ENCODE data around the gene SLC22A16. TPM values are rescaled to one million over a fixed set of nuclear protein-coding genes. Genes with fewer than 3 reads are reported as not detected.

SLC22A16 gene
- total RNA-seq, 1 experiment from 2014 or later = not detected

DNA sequence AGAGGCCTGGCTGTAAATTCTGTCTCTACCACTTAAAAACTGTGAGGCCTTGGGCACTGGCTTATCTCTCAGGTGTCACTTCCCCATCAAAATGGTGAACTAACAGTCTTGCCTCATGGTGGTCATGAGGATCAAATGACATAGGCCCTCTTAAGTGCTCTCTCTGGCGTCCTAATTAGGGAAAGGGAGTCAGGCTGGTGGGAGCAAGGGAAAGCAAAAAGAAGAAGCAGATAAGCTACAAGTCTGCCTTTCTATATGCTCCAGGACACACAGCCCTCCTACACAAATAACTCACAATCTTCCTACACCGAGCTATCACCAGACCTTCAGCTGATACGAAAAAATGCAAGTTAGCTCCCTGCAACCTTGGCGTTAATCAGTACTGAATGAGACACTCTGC lies 19.5 kb upstream of the SLC22A16 start (continued):
- TF ChIP-seq, protein P1, sequence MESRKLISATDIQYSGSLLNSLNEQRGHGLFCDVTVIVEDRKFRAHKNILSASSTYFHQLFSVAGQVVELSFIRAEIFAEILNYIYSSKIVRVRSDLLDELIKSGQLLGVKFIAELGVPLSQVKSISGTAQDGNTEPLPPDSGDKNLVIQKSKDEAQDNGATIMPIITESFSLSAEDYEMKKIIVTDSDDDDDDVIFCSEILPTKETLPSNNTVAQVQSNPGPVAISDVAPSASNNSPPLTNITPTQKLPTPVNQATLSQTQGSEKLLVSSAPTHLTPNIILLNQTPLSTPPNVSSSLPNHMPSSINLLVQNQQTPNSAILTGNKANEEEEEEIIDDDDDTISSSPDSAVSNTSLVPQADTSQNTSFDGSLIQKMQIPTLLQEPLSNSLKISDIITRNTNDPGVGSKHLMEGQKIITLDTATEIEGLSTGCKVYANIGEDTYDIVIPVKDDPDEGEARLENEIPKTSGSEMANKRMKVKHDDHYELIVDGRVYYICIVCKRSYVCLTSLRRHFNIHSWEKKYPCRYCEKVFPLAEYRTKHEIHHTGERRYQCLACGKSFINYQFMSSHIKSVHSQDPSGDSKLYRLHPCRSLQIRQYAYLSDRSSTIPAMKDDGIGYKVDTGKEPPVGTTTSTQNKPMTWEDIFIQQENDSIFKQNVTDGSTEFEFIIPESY (IDR thresholded peaks at IDR 0.05; ENCODE audit: extremely low read depth, insufficient replicate concordance, low read length) = no peak
- no peak for TF ChIP-seq ZNF274 (IDR thresholded peaks at IDR 0.05; ENCODE audit: low read depth, low read length)
- TF ChIP-seq, protein P2, sequence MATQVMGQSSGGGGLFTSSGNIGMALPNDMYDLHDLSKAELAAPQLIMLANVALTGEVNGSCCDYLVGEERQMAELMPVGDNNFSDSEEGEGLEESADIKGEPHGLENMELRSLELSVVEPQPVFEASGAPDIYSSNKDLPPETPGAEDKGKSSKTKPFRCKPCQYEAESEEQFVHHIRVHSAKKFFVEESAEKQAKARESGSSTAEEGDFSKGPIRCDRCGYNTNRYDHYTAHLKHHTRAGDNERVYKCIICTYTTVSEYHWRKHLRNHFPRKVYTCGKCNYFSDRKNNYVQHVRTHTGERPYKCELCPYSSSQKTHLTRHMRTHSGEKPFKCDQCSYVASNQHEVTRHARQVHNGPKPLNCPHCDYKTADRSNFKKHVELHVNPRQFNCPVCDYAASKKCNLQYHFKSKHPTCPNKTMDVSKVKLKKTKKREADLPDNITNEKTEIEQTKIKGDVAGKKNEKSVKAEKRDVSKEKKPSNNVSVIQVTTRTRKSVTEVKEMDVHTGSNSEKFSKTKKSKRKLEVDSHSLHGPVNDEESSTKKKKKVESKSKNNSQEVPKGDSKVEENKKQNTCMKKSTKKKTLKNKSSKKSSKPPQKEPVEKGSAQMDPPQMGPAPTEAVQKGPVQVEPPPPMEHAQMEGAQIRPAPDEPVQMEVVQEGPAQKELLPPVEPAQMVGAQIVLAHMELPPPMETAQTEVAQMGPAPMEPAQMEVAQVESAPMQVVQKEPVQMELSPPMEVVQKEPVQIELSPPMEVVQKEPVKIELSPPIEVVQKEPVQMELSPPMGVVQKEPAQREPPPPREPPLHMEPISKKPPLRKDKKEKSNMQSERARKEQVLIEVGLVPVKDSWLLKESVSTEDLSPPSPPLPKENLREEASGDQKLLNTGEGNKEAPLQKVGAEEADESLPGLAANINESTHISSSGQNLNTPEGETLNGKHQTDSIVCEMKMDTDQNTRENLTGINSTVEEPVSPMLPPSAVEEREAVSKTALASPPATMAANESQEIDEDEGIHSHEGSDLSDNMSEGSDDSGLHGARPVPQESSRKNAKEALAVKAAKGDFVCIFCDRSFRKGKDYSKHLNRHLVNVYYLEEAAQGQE (IDR thresholded peaks at IDR 0.05; ENCODE audit: low read depth) = no peak

DNA sequence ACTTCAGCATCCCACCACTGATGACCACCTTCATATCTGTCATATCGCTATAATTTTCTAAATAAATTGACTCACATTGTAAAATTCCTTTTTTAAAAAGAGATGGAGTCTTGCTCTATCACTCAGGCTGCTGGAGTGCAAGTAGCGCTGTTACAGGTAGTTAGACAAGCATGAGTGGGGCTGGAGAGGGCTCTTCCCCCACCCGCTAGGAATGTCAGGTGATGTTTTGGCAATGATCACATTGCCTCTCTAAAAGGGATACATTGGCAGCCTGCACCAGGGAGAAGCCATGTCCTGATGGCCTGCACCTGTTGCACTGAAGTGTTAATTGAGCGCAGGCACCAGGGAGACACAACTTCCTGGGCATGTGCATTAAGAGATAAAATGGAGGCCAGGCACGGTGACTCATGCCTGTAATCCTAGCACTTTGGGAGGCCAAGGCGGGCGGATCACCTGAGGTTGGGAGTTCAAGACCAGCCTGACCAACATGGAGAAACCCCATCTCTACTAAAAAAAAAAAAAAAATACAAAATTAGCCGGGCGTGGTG lies 16.9 kb upstream of the SLC22A16 start:
- Histone ChIP-seq H4K20me1 (ENCODE audit: insufficient read depth) (no peaks in the 10 kb centered on the region), H3K4me3 (replicated peaks in 1 of 2; ENCODE audit: low read depth in 1 of 2, low read length in 2 of 2) (no peak overlapping the region), H3K4me1 (ENCODE audit: control insufficient read depth in 1 of 2, insufficient read depth in 2 of 2, low read length in 2 of 2) (peaks cover 7 to 19% of the 10 kb centered on the region in 2 experiments; a peak in 3 of 4 replicates), H3K27me3 (ENCODE audit: insufficient read depth, low read length) (no peaks in the 10 kb centered on the region), H3K4me2 (ENCODE audit: low read length) (no peak overlapping the region), H3K27ac (ENCODE audit: low read depth, low read length) (no peak overlapping the region), H3K36me3 (ENCODE audit: control insufficient read depth in 1 of 2, insufficient read depth in 2 of 2, low read length in 2 of 2) (no peaks in the 10 kb centered on the region), H3K9me2 (ENCODE audit: insufficient read depth) (no peaks in the 10 kb centered on the region), H3K9ac (ENCODE audit: low read length) (no peak overlapping the region), H3K79me2 (ENCODE audit: insufficient read depth, low read length) (no peaks in the 10 kb centered on the region), H3K9me3 (ENCODE audit: control insufficient read depth in 1 of 2, insufficient read depth in 1 of 2, low read depth in 1 of 2, low read length in 2 of 2) (no peaks in the 10 kb centered on the region), H2AFZ (ENCODE audit: low read depth, low read length, poor library complexity, severe bottlenecking) (no peak overlapping the region)
- intact Hi-C loops (cut with micrococcal nuclease) = no loop called here
- POLR2A ChIA-PET = no interaction called here
- DNase-seq (ENCODE audit: low read depth, low spot score) = no peak
- BruUV-seq (replicated peaks) = no TSS peak
- TF ChIP-seq EGR1 (IDR thresholded peaks at IDR 0.05; ENCODE audit: low read depth) (no peak), JUND (IDR thresholded peaks at IDR 0.05) (no peak), POLR2AphosphoS5 (IDR thresholded peaks at IDR 0.05; ENCODE audit: low read depth, low read length) (no peak), CBX3 (IDR thresholded peaks at IDR 0.05; ENCODE audit: low read depth) (no peak), POLR2A (IDR thresholded peaks at IDR 0.05; ENCODE audit: borderline replicate concordance, extremely low read depth, insufficient read depth, insufficient read length) (no peak), ZFX (IDR thresholded peaks at IDR 0.05) (no peak)
- CTCF ChIA-PET = no interaction called here
- RAD21 ChIA-PET (ENCODE audit: low non-redundant PET in 1 of 2, low total read pairs in 2 of 2, uncharacterized antibody in 2 of 2, unreplicated experiment in 2 of 2) = no interaction called here
- ATAC-seq = no peak

All from HCT116 (cell line).